ENCODE measurements around the gene HYAL1. TPM values are rescaled to one million over a fixed set of nuclear protein-coding genes. Genes with fewer than 3 reads are reported as not detected.

Gene HYAL1
- total RNA-seq, 1 donor from 2014 or later, result 78.8 TPM

DNA sequence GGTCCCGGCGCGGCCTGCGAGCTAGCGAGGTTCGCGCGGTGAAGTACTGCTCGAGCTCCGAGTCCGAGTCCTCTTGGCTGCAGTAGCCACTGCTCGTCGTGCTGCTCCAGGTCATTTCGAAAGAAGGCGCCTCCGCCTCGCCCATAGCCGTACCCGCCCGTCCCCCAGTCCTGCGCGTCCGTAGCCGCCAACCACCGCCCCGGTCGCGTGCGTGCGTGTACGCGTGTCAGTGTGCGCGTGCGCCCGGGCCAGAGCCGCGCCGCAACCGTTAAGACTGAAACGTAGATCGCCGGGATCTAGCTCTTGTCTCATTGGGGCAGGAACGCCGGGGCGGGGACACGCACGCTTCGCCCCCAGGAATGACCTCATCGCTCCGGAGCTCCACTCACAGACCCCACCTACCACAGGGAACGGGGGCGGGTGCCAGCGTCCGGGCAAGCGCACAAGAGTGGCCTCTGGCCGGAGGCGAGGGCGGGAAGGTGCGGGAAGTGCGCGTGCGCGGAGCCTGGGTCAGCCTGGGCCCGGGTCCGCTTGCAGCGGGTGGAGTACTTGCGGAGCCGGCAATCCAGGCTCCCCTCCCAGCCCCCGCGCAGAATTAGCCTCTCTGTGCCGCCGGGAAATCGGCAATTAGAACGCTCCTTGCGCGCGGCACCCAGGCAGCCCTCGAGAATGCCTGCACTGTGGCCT is 33.9 kb upstream of the HYAL1 start:
- peak overlapping the region; percentile 96 for H3K27ac ChIP-seq
- no peaks in the 10 kb centered on the region for H3K9me3 ChIP-seq
- H3K4me1 ChIP-seq, result peaks cover 60% of the 10 kb centered on the region

DNA sequence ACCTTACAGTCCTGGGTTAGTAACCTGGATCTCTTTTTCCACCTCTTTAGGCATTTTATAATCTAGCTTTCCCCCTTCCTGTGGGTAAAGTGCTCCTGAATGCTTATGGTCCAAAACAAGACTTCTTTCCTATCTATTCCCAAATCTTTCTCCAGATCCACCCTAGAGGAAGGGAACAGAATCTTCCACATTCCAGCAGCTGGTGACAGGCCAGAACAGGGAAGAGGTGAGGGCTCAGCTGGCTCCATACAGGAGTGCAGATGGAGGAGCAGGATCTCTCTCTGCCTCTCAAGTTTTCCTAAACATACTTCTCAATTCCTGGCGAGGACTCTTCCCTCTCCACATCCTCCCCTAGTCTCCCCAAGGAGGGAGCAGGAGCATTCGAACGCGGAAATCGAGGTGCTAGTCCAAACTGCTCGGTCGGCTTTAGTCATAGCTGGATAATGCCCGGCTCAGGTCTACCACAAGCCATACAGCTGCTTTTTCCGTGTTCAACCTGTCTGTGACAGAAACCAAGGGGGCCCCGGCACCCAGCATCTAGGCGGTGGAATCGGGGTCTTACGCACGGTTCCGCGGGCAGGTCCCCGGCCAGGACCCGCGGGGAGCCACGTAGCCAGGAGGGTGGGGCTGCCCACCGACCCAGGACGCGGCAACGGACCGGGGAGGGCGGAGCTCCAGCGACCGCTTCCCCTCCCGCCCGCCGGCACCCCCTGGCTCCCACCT is 33.2 kb upstream of the HYAL1 start:
- Histone ChIP-seq H3K9me3 (no peaks in the 10 kb centered on the region), H3K4me1 (peaks cover 56% of the 10 kb centered on the region), H3K27me3 (no peaks in the 10 kb centered on the region), H3K27ac (peak overlapping the region; percentile 96), H3K4me3 (peak overlapping the region; percentile 95), H3K36me3 (peaks cover 3% of the 10 kb centered on the region)
- DNase-seq, result no peak
- no peak for ATAC-seq
- TF ChIP-seq, protein P1, sequence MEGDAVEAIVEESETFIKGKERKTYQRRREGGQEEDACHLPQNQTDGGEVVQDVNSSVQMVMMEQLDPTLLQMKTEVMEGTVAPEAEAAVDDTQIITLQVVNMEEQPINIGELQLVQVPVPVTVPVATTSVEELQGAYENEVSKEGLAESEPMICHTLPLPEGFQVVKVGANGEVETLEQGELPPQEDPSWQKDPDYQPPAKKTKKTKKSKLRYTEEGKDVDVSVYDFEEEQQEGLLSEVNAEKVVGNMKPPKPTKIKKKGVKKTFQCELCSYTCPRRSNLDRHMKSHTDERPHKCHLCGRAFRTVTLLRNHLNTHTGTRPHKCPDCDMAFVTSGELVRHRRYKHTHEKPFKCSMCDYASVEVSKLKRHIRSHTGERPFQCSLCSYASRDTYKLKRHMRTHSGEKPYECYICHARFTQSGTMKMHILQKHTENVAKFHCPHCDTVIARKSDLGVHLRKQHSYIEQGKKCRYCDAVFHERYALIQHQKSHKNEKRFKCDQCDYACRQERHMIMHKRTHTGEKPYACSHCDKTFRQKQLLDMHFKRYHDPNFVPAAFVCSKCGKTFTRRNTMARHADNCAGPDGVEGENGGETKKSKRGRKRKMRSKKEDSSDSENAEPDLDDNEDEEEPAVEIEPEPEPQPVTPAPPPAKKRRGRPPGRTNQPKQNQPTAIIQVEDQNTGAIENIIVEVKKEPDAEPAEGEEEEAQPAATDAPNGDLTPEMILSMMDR (IDR thresholded peaks at IDR 0.05), result no peak
- intact Hi-C loops (cut with DNase I), result no loop called here

More for the DNA sequence above, 33.9 kb upstream of the HYAL1 start:
- peak; percentile 100 for DNase-seq
- Histone ChIP-seq H3K36me3 (no peaks in the 10 kb centered on the region), H3K27me3 (no peaks in the 10 kb centered on the region), H3K4me3 (peak overlapping the region; percentile 95)
- TF ChIP-seq, protein P1 (IDR thresholded peaks at IDR 0.05), result no peak
- intact Hi-C loops (cut with DNase I), result no loop called here
- peak; percentile 90 for ATAC-seq

DNA sequence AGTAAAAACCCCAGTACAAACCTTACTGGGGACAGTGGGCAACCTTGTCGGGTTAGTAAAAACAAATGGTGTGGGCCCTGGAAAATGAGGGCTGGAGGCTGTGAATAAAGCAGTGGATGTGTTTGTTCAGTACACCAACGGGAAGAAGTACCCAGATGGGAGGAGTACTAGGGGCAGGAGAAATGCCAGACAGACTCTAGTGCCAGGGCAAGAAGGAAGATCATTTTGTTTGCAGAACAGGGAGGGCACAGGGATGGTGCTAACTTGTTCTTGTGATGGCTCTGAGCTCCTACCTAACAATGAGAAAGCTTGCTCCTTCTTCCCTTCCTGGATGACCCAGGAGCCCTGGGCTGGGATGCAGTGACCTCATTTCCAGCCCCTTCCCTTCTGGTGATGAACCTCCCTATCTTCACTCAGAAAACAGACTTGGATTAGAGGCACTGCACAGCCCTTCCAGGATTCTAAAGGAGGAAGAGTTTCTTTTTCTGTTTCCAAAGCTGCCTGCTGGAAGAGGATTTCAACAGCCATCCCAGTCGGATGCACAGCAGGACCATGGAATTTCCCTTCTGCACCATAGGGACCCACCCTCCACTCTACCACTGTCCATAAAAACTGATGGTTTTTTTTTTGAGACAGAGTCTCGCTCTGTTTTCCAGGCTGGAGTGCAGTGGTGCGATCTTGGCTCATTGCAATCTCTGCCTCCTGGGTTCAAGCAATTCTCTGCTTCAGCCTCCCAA is 31.1 kb upstream of the HYAL1 start:
- Histone ChIP-seq H3K9me3 (no peaks in the 10 kb centered on the region), H3K27ac (peak overlapping the region; percentile 96), H3K4me1 (peaks cover 44% of the 10 kb centered on the region), H3K36me3 (peaks cover 24% of the 10 kb centered on the region), H3K27me3 (no peaks in the 10 kb centered on the region), H3K4me3 (peak overlapping the region; percentile 95)
- intact Hi-C loops (cut with DNase I), result no loop called here
- ATAC-seq, result no peak
- no peak for DNase-seq
- TF ChIP-seq, protein P1 (IDR thresholded peaks at IDR 0.05), result no peak

DNA sequence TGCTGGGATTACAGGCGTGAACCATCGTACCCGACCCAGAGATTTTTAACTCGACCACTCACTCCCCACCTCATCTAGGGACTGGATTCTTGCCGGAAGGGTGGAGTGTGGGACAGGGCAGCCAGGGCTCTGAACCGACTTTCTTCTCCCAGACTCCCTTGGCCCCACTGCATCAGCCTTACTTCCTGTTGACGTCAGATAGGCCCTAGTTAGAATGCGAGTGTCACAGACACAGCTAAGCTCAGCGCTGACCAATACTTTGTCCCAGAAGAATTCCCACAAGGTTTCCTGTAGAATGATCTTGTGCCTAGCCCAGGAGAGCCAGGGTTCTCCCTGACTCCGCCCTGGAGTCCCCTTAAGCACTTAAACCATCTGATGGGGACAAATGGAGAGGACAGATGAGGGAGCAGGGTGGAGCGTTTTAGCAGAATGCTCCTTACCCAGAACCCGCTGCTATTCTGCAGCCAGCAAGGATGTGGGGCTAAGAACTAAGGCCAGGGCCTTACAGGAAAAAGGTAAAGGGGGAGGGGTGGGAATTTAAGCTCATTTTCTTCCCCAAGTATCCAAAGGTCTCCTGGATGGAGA is 30.5 kb upstream of the HYAL1 start:
- peak overlapping the region; percentile 96 for H3K27ac ChIP-seq
- TF ChIP-seq, protein P1 (IDR thresholded peaks at IDR 0.05), result no peak
- no peaks in the 10 kb centered on the region for H3K27me3 ChIP-seq
- intact Hi-C loops (cut with DNase I), result no loop called here
- H3K36me3 ChIP-seq, result peaks cover 28% of the 10 kb centered on the region
- no peak for DNase-seq
- ATAC-seq, result no peak
- H3K4me1 ChIP-seq, result peaks cover 41% of the 10 kb centered on the region
- H3K9me3 ChIP-seq, result no peaks in the 10 kb centered on the region
- H3K4me3 ChIP-seq, result peak overlapping the region; percentile 10

DNA sequence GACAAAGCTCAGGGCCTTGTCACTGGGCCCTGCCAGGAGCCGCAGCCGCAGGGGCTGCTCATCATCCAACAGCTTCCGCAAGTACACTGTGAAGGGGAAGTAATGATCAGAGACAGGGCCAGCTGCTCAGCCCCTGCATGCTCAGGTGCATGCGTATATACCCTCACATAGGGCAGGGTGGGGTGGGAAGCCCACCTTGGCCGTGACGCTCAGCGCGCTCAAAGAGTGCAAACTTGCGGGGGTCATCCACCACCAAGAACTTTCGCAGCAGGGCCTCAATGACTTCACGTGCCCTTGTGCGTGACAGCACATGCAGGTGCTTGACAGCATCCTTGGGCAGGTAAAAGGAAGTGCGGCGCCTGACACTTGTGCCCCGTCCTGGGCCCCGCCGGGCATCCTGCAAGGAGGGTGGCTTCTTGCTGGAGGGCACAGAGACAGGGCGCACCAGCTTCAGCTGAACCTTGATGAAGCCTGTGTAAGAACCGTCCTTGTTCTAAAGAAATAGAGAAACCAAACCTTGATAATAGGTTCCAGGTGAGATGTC is 28.1 kb upstream of the HYAL1 start:
- TF ChIP-seq, protein P1 (IDR thresholded peaks at IDR 0.05), result no peak
- Histone ChIP-seq H3K4me3 (no peak overlapping the region), H3K36me3 (peaks cover 31% of the 10 kb centered on the region), H3K27ac (no peak overlapping the region), H3K27me3 (no peaks in the 10 kb centered on the region), H3K9me3 (no peaks in the 10 kb centered on the region), H3K4me1 (peaks cover 45% of the 10 kb centered on the region)
- ATAC-seq (no peak), DNase-seq (no peak)
- intact Hi-C loops (cut with DNase I), result no loop called here

Measured in upper lobe of right lung (tissue), 1 donor.